Inflammatory macrophage treated with lipopolysaccharide for 4 hours (primary cell): ENCODE measurements around the gene FABP6.
A peak's percentile ranks its signal among the peaks of the same experiment; 100 is the strongest.
"Not testable (repeated sequence)": the region's sequence is repeated elsewhere in the genome, so short reads cannot be mapped to it uniquely, and the experiment has no call there.

Experiments
- DNase-seq: peaks from one replicate; pipeline ENCODE4 v3.0.0-alpha.2; 2020

Gene FABP6

DNA sequence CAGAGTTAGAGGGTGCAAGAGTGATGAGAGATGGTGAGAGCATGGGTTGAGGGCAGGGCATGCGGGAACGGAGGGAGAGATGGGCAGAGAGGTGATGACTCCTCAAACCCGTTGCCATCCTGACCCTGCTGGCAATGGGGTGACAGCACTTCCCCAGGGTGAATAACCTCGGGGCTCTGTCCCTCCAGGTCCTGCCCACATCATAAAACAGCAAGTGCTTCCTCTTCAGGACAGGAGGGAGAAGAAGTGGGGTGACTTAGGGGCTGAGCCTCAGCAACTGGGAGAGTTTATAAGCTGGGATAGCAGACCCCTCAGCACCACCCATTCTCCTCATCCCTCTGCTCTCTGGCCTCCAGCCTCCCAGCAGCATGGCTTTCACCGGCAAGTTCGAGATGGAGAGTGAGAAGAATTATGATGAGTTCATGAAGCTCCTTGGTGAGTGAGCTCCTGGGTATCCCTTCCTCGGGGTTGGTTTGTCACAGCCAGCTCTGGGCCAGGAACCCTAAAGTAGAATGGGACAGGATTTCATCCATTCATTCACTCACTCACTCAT is at the start of gene FABP6:
FABP6 (plus strand) TSS at position 317 of the 553 bp plus-strand sequence; CDS start at position 369, 52 bp downstream.
- no peak for DNase-seq

DNA sequence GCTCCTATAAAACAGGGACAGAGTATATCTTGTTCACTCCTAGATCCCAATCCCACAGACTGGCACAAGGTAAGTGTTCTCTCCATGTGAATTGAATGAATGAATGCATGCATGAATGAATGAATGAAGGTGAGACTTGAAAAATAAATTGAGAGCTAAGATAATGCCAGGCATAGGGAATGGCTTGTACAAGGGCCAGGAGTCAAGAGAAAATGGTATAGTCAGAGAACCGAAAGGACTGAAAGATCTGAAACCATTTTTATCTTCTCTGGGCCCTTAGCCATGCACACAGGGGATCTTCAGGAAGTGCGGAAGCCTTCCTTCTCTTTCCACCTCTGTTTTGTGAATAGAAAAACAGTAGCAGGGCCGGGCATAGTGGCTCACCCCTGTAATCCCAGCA is 48.4 kb upstream of the FABP6 start:
- DNase-seq, result no peak

DNA sequence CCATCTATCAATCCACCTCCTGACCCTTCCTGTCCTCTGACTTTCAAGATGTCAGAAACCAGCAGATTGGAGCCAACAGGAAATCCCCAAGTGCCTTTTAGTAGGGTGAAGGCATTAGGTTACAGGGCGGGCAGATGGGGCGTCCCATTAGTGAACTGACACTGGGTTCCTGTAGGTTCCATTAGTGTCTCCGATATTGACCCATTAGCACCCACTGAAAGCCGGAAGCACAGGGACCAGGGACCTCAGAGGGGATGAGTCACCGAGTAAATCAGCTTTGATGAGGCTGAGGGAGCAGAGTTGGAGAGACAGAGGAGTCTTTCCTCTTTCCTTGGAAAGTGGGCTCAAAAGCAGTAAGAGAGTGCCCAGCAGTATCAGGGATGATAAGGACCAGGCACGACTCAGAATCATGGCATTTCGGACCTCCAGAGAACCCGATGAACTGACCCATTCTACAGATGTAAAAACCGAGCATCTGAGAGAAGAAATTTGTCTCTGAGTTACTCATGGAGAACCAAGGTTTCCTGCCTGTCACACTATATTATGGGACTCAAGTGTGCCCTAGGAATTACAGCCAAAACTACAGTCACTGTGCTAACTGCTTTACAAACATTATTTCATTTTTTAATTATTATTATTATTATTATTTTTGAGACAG is 47.2 kb upstream of the FABP6 start:
- no peak for DNase-seq

GRCh38 chr5:160183075-160183474 is 46.2 kb upstream of the FABP6 start:
- DNase-seq, result no peak

GRCh38 chr5:160185626-160186360 is 43.5 kb upstream of the FABP6 start:
- DNase-seq, result peak; percentile 44

GRCh38 chr5:160186480-160186879 is 42.8 kb upstream of the FABP6 start:
- DNase-seq, result no peak

GRCh38 chr5:160187091-160187490 is 42.2 kb upstream of the FABP6 start:
- DNase-seq, result no peak

GRCh38 chr5:160188141-160189015 is 40.9 kb upstream of the FABP6 start:
- DNase-seq, result no peak

GRCh38 chr5:160192424-160192823 is 36.9 kb upstream of the FABP6 start:
- no peak for DNase-seq

DNA sequence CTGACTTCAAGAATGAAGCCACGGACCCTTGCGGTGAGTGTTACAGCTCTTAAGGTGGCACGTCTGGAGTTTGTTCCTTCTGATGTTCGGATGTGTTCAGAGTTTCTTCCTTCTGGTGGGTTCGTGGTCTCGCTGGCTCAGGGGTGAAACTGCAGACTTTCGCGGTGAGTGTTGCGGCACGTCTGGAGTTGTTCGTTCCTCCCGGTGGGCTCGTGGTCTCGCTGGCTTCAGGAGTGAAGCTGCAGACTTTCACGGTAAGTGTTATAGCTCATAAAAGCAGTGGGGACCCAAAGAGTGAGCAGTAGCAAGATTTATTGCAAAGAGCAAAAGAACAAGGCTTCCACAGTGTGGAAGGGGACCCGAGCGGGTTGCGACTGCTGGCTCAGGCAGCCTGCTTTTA is 36.2 kb upstream of the FABP6 start:
- DNase-seq, result not testable (repeated sequence)

GRCh38 chr5:160193790-160194189 is 35.5 kb upstream of the FABP6 start:
- not testable (repeated sequence) for DNase-seq

GRCh38 chr5:160197341-160198144 is 31.8 kb upstream of the FABP6 start:
- no peak for DNase-seq

GRCh38 chr5:160198146-160198545 is 31.2 kb upstream of the FABP6 start:
- no peak for DNase-seq

- DNase-seq, result no peak
Observed at GRCh38 chr5:160198841-160199409, 30.4 kb upstream of the FABP6 start.

GRCh38 chr5:160199410-160199911 is 29.8 kb upstream of the FABP6 start:
- peak; percentile 62 for DNase-seq

DNA sequence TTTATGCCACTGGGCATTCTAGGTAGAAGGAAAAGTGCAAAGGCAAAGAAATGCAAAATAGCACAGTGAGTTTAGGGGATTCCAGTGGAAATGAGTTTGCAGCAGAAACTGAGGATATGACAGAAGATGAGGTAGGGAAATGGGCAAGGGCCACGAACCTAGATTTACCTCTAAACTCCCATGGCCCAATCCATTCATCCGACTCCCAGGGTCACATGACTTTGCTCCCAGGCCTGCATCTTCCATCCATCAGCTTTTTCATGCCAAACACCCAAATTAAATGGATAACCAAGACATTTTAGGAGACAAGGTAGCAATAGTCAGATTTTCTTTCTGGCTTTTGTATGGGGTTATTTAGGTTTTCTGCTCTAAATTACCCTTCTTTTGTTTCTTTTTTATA is 22.2 kb upstream of the FABP6 start:
- DNase-seq, result no peak

DNA sequence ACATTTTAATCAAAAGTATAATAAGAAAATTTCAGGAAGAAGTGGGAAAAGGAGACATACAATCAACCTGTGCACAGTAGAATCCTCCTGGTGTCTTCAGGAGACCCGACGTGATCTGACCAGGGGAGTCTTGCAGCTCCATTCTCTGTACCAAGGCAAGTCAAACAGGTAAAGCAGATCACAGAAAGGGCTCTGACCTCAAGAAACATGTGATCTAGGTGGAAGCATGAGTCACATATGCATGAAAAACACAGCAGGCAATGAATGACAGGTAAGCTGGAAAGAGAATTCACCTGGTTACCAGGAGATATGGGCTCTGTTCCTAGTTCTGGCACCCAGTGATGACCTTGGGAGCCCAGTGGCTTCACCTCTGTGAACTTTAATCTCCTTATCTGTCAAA is 19.4 kb upstream of the FABP6 start:
- DNase-seq, result no peak

DNA sequence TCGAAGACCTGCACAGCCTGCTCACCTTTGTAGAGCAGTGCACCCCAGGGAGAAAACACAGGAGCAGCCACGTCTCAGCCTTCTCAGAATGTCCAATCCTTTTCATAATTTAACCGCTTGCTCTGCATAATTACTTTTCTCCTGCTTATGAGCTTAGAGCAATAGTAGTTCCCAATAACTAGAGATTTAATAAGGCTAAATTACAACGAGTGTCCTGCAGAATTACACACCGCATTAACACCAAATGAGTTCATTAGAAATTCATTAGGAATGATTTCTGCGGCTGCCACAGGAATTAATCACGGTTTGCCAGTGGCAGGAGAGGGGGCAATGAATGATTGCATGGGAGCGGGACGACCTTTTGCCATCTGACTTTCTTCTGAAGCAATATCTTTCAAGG is 18.7 kb upstream of the FABP6 start:
- no peak for DNase-seq

DNA sequence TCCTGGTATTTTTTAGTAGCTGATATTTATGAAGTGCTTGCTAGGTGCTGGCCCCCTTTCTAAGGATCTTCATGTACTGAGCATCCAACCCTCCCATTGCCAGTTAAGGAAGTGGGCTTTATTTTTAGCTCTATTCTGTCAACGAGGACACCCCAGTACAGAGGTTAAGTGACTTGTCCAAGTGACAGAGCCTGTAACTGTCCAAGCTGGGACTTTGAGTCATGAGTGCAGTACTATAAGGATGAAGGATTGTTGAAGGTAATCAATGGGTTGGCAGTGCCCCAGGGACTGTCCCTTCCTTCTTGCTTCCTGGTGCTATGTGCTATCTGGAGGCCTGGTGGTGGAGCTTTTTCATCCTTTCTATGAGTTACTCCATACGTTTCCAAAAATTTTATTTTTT is 18.0 kb upstream of the FABP6 start:
- no peak for DNase-seq

- DNase-seq, result no peak
Observed at GRCh38 chr5:160213537-160213936, 15.8 kb upstream of the FABP6 start.

GRCh38 chr5:160219356-160219755 is 9.9 kb upstream of the FABP6 start:
- no peak for DNase-seq

DNA sequence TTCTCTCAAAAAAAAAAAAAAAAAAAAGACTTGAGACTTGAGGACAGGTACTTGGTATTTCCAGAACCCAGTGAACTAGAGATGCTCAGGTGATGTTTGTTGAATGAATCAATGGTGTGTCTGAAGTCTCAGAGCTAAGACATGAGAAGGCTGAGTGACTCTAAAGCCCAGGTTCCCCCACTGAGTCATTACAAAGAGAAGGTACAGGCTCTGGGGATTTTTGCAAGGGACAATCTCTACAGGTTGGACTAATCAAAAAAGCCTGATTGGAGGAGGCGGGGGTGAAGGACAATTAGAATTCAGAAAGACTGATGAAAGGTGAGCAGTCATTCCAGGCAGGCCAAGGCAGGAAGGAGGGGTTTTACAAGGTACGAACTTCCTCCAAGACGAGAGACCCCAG is 8.2 kb upstream of the FABP6 start:
- DNase-seq, result no peak
